Suprapubic skin (tissue), 4 donors: ENCODE measurements around the gene IQCK. TPM values are rescaled to one million over a fixed set of nuclear protein-coding genes. Genes with fewer than 3 reads are reported as not detected.

Experiments
- DNase-seq, 2 donors: peaks; one replicate each; pipeline ENCODE4 v3.0.0-alpha.2; 2019; ENCODE audit warnings: low spot score in 2 of 2
- H3K27ac ChIP-seq: fragments of 200-600 bp; sonication (generic); one replicate; pipeline ENCODE4 v1.5.1; 2019
- H3K27me3 ChIP-seq: fragments of 200-600 bp; sonication (generic); one replicate; pipeline ENCODE4 v1.5.1; 2019
- H3K36me3 ChIP-seq: fragments of 200-600 bp; sonication (generic); one replicate; pipeline ENCODE4 v1.5.1; 2019
- H3K4me1 ChIP-seq: fragments of 200-600 bp; sonication (generic); one replicate; pipeline ENCODE4 v1.5.1; 2019
- H3K4me3 ChIP-seq: fragments of 200-600 bp; sonication (generic); one replicate; pipeline ENCODE4 v1.5.1; 2019; ENCODE audit warnings: mild to moderate bottlenecking
- H3K9me3 ChIP-seq: fragments of 200-600 bp; sonication (generic); one replicate; pipeline ENCODE4 v1.5.1; 2019
- CTCF ChIP-seq, 2 donors: fragments of 200-600 bp in 1 of 2; fragments of 450-650 bp in 1 of 2; sonication (generic) in 1 of 2; IDR thresholded peaks; one replicate each; pipeline ENCODE4 v1.5.1; 2016 to 2019; ENCODE audit warnings: antibody characterized with exemption in 2 of 2, mild to moderate bottlenecking in 1 of 2, moderate library complexity in 1 of 2
- EP300 ChIP-seq: sonication (generic); formaldehyde crosslinking; IDR thresholded peaks from one replicate; pipeline ENCODE4 v1.6.1; 2017; ENCODE audit warnings: antibody characterized with exemption
- POLR2A ChIP-seq, 2 donors: fragments of 450-650 bp; IDR thresholded peaks; one replicate each; pipeline ENCODE4 v1.6.1; 2017; ENCODE audit warnings: antibody characterized with exemption in 2 of 2, mild to moderate bottlenecking in 2 of 2, moderate library complexity in 2 of 2
- POLR2AphosphoS5 ChIP-seq, 3 donors: sonication (generic); formaldehyde crosslinking; IDR thresholded peaks; one replicate each; pipeline ENCODE4 v1.6.1; 2017; ENCODE audit warnings: antibody characterized with exemption in 3 of 3
- WGBS: methylation state at CpG from one replicate; pipeline ENCODE4 v1.1.5; 2018; 5-methylcytosine and 5-hydroxymethylcytosine counted together
- total RNA-seq, 4 donors: library from RNA; depleted of rRNA; stranded (reverse); fragments of >200 nt; gene quantifications; one replicate each; pipeline ENCODE4 v1.1.0, GENCODE V29; 2016

Gene IQCK
- total RNA-seq, 4 donors from 2014 or later, result 10.7 to 21.6 (median 18.7) TPM

- Histone ChIP-seq H3K4me1 (peaks cover 26% of the 10 kb centered on the region), H3K27ac (peak overlapping the region; percentile 49), H3K27me3 (no peaks in the 10 kb centered on the region), H3K9me3 (no peaks in the 10 kb centered on the region), H3K36me3 (peaks cover 50% of the 10 kb centered on the region), H3K4me3 (no peak overlapping the region)
- 62% methylated on average over 18 of the region's 18 CpGs for WGBS
- no peak for TF ChIP-seq POLR2A (IDR thresholded peaks at IDR 0.05)
- no peak for TF ChIP-seq CTCF (IDR thresholded peaks at IDR 0.05)
- TF ChIP-seq EP300, result no peak
- no peak for TF ChIP-seq POLR2AphosphoS5 (IDR thresholded peaks at IDR 0.05)
- DNase-seq, result no peak
These were observed 29.6 kb upstream of the IQCK start for GRCh38 chr16:19688396-19689024.

- DNase-seq, result no peak
- no peak for TF ChIP-seq POLR2A (IDR thresholded peaks at IDR 0.05)
- no peak for TF ChIP-seq EP300
- no peak for TF ChIP-seq CTCF (IDR thresholded peaks at IDR 0.05)
- no peak for TF ChIP-seq POLR2AphosphoS5 (IDR thresholded peaks at IDR 0.05)
- peaks cover 42% of the 10 kb centered on the region for H3K36me3 ChIP-seq
- peaks cover 26% of the 10 kb centered on the region for H3K4me1 ChIP-seq
- H3K27me3 ChIP-seq, result no peaks in the 10 kb centered on the region
- no peaks in the 10 kb centered on the region for H3K9me3 ChIP-seq
- H3K4me3 ChIP-seq, result no peak overlapping the region
- 94% methylated on average over 5 of the region's 5 CpGs for WGBS
- H3K27ac ChIP-seq, result no peak overlapping the region
These were observed 28.7 kb upstream of the IQCK start for GRCh38 chr16:19689342-19689741.

GRCh38 chr16:19690196-19690595, 27.9 kb upstream of the IQCK start:
- Histone ChIP-seq H3K36me3 (peaks cover 33% of the 10 kb centered on the region), H3K27ac (peak overlapping the region; percentile 45), H3K9me3 (no peaks in the 10 kb centered on the region), H3K4me1 (peaks cover 26% of the 10 kb centered on the region), H3K4me3 (no peak overlapping the region), H3K27me3 (no peaks in the 10 kb centered on the region)
- no peak for DNase-seq
- TF ChIP-seq POLR2A (IDR thresholded peaks at IDR 0.05) (no peak), EP300 (no peak), POLR2AphosphoS5 (IDR thresholded peaks at IDR 0.05) (no peak), CTCF (IDR thresholded peaks at IDR 0.05) (no peak)
- WGBS, result 67% methylated on average over 4 of the region's 4 CpGs

GRCh38 chr16:19691161-19691711, 26.8 kb upstream of the IQCK start:
- peak overlapping the region; percentile 45 for H3K27ac ChIP-seq

More at GRCh38 chr16:19691161-19691711, 26.8 kb upstream of the IQCK start:
- 87% methylated on average over 14 of the region's 14 CpGs for WGBS
- H3K4me3 ChIP-seq, result no peak overlapping the region
- TF ChIP-seq POLR2AphosphoS5 (IDR thresholded peaks at IDR 0.05), result no peak
- TF ChIP-seq POLR2A (IDR thresholded peaks at IDR 0.05), result no peak
- TF ChIP-seq CTCF (IDR thresholded peaks at IDR 0.05), result no peak
- TF ChIP-seq EP300, result no peak
- H3K9me3 ChIP-seq, result no peaks in the 10 kb centered on the region
- DNase-seq, result no peak
- no peaks in the 10 kb centered on the region for H3K27me3 ChIP-seq
- peaks cover 28% of the 10 kb centered on the region for H3K36me3 ChIP-seq
- H3K4me1 ChIP-seq, result peaks cover 35% of the 10 kb centered on the region
